Activated CD8-positive, alpha-beta memory T cell treated with anti-CD3 and anti-CD28 coated beads, Interleukin-2, amount 10 ng/mL, durations not matched to agents 7 days and 5 days (primary cell): ENCODE data around the gene GTF3C4. TPM values are rescaled to one million over a fixed set of nuclear protein-coding genes. Genes with fewer than 3 reads are reported as not detected.

Source experiments
- ATAC-seq: fragments of 150-1000 bp; cut with Tn5 transposase; one replicate; pipeline ENCODE4 v1.10.0; 2021; ENCODE audit warnings: moderate library complexity
- CTCF ChIA-PET: fragments of 350-600 bp; sonication (Branson Sonifier 250); formaldehyde crosslinking; loops from one replicate; lab custom pipeline; 2021; ENCODE audit warnings: antibody characterized with exemption; lab: Charles Lee
- DNase-seq: peaks from one replicate; pipeline ENCODE4 v3.0.0-alpha.2; 2020
- H3K27ac Mint-ChIP-seq: one replicate; pipeline ENCODE4 v1.8.0; 2021; ENCODE audit warnings: mild to moderate bottlenecking, mixed read lengths
- H3K27me3 Mint-ChIP-seq: one replicate; pipeline ENCODE4 v1.8.0; 2021; ENCODE audit warnings: mixed read lengths
- H3K36me3 Mint-ChIP-seq: one replicate; pipeline ENCODE4 v1.8.0; 2021; ENCODE audit warnings: mild to moderate bottlenecking, mixed read lengths
- H3K4me1 Mint-ChIP-seq: one replicate; pipeline ENCODE4 v1.8.0; 2021; ENCODE audit warnings: mixed read lengths
- H3K4me3 Mint-ChIP-seq: one replicate; pipeline ENCODE4 v1.8.0; 2021; ENCODE audit warnings: mild to moderate bottlenecking, moderate library complexity, mixed read lengths
- H3K9me3 Mint-ChIP-seq: one replicate; pipeline ENCODE4 v1.8.0; 2022; ENCODE audit warnings: low read depth, mixed read lengths
- total RNA-seq, 2 experiments: library from RNA; stranded (reverse); gene quantifications; one replicate each; pipeline ENCODE4 v1.2.3, GENCODE V29; 2021

Gene GTF3C4
- total RNA-seq, 2 experiments from 2014 or later: 11.8 to 16.0 TPM

DNA sequence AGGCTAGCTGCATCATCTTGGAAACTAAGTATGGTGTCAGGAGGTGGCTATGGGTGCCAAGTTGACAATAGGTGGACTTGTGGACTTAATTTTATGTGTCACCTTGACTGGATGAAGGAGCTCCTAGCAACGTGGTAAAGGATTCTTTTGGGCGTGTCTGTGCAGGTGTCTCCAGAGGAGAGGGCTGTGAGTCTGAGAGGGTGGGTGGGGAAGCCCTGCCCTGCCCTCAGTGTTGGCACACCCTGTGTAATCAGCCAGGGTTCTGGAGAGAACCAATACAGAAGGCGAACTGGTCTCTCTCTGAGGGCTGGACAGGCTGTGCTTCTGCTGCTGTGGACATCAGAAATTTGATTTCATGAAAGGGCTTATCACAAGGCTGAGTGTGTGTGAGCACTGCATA is 61.0 kb downstream of the GTF3C4 start:
- ATAC-seq (no peak), DNase-seq (no peak)
- peaks cover 34% of the 10 kb centered on the region for H3K27me3 Mint-ChIP-seq
- no peak overlapping the region for H3K4me3 Mint-ChIP-seq
- H3K9me3 Mint-ChIP-seq: no peaks in the 10 kb centered on the region
- no peaks in the 10 kb centered on the region for H3K36me3 Mint-ChIP-seq
- H3K27ac Mint-ChIP-seq: no peak overlapping the region
- H3K4me1 Mint-ChIP-seq: no peaks in the 10 kb centered on the region
- CTCF ChIA-PET: no interaction called here

DNA sequence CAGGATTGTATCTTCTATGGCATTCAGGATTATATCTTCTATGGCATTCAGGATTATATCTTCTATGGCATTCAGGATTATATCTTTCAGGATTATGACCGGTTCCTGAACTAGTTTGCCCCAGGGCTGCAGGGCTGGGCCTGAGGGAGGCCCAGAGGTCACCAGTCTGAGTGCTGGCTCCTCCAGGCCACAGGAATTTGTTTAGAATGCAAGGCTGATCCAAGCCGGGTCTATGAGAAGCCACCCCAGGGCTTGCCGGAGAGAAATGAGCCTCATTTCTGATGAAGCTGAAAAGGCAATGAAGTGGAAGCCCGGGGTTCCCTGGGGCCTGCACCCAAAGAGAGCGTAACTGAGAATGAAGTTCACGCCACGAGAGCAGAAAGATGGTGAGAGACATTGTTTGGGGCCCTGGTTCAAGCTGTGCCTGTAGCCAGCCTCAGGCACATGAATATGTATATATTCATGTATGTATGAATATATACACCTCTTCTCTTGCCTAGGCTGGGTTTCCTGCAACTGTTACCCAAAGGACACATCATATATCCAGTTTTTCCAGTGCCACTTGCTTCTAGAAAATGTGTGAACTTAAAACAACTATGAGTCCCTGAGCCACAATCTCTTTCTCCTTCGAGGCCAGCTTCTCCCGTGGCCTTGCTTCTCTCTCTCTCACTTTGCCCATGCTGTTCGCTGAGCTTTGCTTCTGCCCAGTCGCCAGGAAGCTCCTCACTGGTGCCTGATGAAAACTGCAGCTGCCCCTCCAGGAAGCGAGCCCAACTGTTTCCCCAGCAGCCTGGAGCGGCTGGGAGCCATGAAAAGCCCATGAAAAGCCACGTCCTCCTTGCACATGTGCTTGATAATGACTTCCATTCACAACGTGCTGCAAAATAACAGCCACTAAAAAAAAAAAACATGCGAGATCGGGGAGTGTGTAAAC is 62.3 kb downstream of the GTF3C4 start:
- Mint-ChIP-seq H3K36me3 (no peaks in the 10 kb centered on the region), H3K9me3 (no peaks in the 10 kb centered on the region), H3K4me3 (no peak overlapping the region), H3K4me1 (no peaks in the 10 kb centered on the region), H3K27me3 (peaks cover 36% of the 10 kb centered on the region), H3K27ac (no peak overlapping the region)
- CTCF ChIA-PET: no interaction called here
- DNase-seq (no peak), ATAC-seq (no peak)

DNA sequence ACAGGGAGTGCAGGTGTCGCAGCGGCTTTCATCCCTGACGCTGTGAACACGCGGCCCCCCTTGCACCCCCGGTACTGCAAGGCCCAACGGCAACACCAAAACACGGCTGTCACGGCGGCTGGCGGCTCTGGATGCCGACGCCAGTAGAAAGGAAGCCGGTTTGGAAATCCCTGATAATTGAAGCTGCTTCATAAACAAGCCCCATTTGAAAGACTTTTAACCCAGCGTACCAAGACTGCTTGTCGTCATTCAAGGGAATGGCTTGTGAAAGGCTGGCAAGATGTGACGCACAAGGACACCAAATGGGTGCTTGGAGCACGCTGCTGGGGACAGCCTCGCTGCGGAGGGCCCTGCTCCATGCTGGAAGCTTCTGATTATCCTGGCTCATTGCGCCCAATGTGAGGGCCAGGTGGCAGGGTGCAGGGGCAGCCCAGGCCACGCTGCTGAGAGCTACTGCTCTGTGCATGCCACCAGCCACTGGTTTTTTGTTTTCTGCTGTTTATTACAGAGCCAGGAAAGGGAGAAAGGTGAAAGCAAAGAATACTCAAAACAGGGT is 63.1 kb downstream of the GTF3C4 start:
- Mint-ChIP-seq H3K4me1 (no peaks in the 10 kb centered on the region), H3K4me3 (no peak overlapping the region), H3K27me3 (peaks cover 35% of the 10 kb centered on the region), H3K36me3 (no peaks in the 10 kb centered on the region), H3K27ac (no peak overlapping the region), H3K9me3 (no peaks in the 10 kb centered on the region)
- DNase-seq (no peak), ATAC-seq (no peak)
- CTCF ChIA-PET: no interaction called here

DNA sequence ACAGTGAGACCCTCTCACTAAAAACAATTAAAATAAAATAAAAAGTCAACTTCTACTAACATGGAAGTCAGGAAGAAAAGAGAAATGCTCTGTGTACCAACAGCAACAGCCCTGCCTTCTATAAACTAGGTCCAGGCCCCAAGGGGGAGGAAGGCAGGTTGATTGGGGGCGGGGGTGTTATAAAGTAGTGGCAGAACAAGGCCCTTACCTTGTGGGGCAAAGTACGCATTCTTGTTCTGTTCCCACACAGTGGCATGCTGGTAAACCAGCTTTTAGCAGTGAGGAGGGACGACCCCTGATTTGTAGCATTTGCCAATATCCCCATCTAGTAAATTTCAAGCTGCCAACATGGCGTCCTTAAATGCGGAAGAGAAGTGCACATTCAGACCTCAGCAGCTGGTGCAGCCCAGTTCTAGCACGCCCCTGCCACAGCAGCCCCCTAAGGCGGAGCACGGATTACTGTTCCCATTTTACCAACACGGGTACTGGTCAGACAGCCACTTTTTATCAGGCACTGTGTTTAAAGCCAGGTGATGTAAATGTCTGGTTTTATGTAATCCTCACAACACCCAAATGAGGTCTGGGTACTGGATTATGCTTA is 69.5 kb downstream of the GTF3C4 start:
- H3K9me3 Mint-ChIP-seq: no peaks in the 10 kb centered on the region
- CTCF ChIA-PET: no interaction called here
- H3K4me3 Mint-ChIP-seq: no peak overlapping the region
- no peak for ATAC-seq
- H3K36me3 Mint-ChIP-seq: no peaks in the 10 kb centered on the region
- no peaks in the 10 kb centered on the region for H3K4me1 Mint-ChIP-seq
- H3K27ac Mint-ChIP-seq: no peak overlapping the region
- no peak for DNase-seq
- H3K27me3 Mint-ChIP-seq: peaks cover 43% of the 10 kb centered on the region

DNA sequence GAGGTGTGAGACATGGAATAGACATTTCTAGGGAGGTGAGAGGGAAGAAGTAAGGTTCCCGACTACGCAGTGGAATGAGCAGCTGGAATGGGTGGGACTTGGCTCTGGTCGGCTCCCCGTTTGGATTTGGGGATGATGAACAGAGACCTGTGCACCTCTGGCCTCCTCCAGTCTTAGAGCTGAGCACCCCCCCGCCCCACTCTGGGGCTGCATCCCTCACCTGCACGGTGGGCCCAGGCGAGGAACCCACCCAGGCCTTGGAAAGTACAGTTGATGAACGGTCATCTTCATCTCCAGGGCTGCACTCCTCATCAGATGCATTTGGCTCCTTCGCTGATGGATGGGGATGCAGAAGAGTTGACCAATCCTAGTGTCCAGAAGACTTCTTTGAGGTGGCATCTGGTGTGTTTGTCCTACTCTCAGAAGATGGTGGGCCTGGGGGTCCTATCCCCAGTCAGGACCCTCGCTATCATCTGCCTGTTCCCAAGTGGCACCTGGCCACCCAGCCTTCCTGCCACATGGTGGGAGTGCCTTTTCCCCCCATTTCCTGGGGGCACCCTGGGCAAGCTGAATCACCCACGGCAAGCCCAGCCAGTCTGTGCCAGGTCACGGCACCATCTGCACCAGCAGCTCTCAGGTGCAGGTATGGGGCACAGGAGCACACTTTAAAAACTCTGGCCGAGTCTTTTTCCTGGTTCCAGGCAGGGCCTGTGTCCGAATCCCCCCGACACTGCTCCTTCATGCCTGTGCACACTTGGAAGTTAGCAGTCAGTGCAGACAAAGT is 70.5 kb downstream of the GTF3C4 start:
- Mint-ChIP-seq H3K27ac (no peak overlapping the region), H3K36me3 (no peaks in the 10 kb centered on the region), H3K4me1 (no peaks in the 10 kb centered on the region), H3K27me3 (peaks cover 52% of the 10 kb centered on the region), H3K4me3 (no peak overlapping the region), H3K9me3 (no peaks in the 10 kb centered on the region)
- ATAC-seq: no peak
- no peak for DNase-seq
- CTCF ChIA-PET: interaction anchor here (1.1 kb wide), 1 partner anchor 28 kb away, joined by 5 read pairs; no protein-coding TSS in a partner anchor

DNA sequence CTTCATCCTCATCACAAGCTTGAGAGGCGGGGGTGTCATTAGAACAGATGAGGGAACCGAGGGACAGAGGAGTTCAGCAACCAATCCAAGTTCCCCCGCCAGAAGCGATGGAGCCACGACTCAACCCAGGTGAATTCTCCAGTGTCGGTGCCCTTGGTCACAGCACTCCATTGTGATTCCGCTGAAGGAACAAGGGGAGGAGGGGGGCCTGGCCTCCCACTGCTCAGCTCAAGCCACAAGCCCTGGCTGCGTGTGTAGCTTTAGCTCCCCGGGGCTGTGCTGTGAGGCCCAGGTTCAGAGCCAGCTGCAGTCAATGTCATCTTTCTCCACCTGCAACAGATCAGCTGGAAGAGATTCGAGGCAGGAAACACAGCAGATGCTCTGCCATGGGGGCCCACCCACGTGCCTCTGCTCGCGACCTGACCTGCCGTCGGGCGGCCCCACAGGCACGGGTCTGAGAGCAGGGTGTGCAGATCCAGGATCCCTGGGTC is 72.6 kb downstream of the GTF3C4 start:
- H3K4me3 Mint-ChIP-seq: no peak overlapping the region
- no peaks in the 10 kb centered on the region for H3K36me3 Mint-ChIP-seq
- H3K4me1 Mint-ChIP-seq: no peaks in the 10 kb centered on the region
- peaks cover 54% of the 10 kb centered on the region for H3K27me3 Mint-ChIP-seq
- H3K9me3 Mint-ChIP-seq: no peaks in the 10 kb centered on the region
- ATAC-seq (no peak), DNase-seq (no peak)
- CTCF ChIA-PET: no interaction called here
- no peak overlapping the region for H3K27ac Mint-ChIP-seq

DNA sequence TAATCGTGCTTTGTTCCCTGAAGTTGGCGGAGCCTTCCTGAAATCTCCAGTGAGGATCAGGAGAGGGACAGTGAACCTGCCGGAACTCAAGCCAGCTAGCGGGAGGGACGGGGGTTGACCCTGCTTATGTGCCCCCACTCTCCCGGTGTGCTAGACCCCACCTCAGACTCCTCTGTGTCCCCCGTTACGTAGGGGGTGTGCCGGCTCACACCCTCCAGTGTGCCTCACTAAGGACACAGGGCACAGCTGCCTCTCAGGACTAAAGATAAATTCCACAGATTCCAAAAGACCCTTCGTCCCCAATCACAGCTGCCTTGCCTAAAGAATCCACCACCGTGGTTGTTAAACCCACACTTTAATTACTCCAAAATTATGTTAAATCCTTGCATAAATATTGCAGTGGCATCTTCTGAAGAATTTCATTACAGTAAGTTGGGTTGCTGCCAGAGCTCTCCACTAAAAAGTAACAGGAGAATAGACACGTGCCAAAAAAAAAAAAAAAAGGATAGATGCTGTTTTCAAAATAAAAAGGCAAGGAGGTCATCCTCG is 73.7 kb downstream of the GTF3C4 start:
- Mint-ChIP-seq H3K36me3 (no peaks in the 10 kb centered on the region), H3K4me1 (no peaks in the 10 kb centered on the region), H3K9me3 (no peaks in the 10 kb centered on the region), H3K27ac (no peak overlapping the region), H3K27me3 (peaks cover 52% of the 10 kb centered on the region), H3K4me3 (no peak overlapping the region)
- DNase-seq: no peak
- ATAC-seq: no peak
- CTCF ChIA-PET: interaction anchor here (0.7 kb wide), 1 partner anchor 155 kb away, joined by 3 read pairs; no protein-coding TSS in a partner anchor

Other genes with a start within 250 kb of the GTF3C4 start
- not detected for gene BARHL1, start 87.9 kb upstream of the GTF3C4 start, total RNA-seq
- gene DDX31, start 481 bp upstream of the GTF3C4 start, total RNA-seq: 10 to 100 TPM; 14.6 to 19.6 TPM
- under 1 TPM in 1 of 2 experiments, not detected in 1; 0.63 TPM for gene AK8, start 207.8 kb downstream of the GTF3C4 start, total RNA-seq
- gene SPACA9, start 208.4 kb downstream of the GTF3C4 start, total RNA-seq: 1 to 10 TPM; 1.6 to 2.6 TPM